Bladder microvascular endothelial cell (primary cell): ENCODE measurements around the gene ENPP3. TPM values are rescaled to one million over a fixed set of nuclear protein-coding genes. Genes with fewer than 3 reads are reported as not detected.

Source experiments
- total RNA-seq: library from RNA; depleted of rRNA; stranded (reverse); fragments of >200 nt; gene quantifications from 2 replicates; pipeline ENCODE4 v1.2.3, GENCODE V29; 2014

ENPP3 gene
- 1.5 TPM in 1 of 2 replicates, not detected in the other for total RNA-seq

GRCh38 chr6:131636880-131637792, at the start of gene ENPP3:
Gene ENPP3, plus strand, starts transcription at chr6:131637302. Its CDS starts 83 bp downstream, at chr6:131637385.

GRCh38 chr6:131627724-131628682, 9.1 kb upstream of the ENPP3 start, which contains the start of gene MED23:
Gene MED23, minus strand, starts transcription at chr6:131628242. Its CDS starts 193 bp downstream, at chr6:131628049.

GRCh38 chr6:131710917-131711316, 73.8 kb downstream of the ENPP3 start, which contains the start of gene CTAGE9:
Gene CTAGE9, minus strand, starts transcription at chr6:131711017. Its CDS starts 0 bp downstream, at chr6:131711017.

Other genes starting within 250 kb of the ENPP3 start
- not detected in 2 replicates for gene ARG1, start 64.1 kb upstream of the ENPP3 start, total RNA-seq
- 20.7 and 51.0 TPM in 2 replicates for gene MED23, start 9.1 kb upstream of the ENPP3 start, total RNA-seq
- not detected in 2 replicates for gene OR2A4, start 64.1 kb downstream of the ENPP3 start, total RNA-seq
- not detected in 2 replicates for gene CTAGE9, start 73.7 kb downstream of the ENPP3 start, total RNA-seq
- gene ENPP1, start 170.7 kb downstream of the ENPP3 start, total RNA-seq = 0.31 and 0.32 TPM in 2 replicates